ENCODE measurements around the gene ENOX1.

Gene ENOX1

DNA sequence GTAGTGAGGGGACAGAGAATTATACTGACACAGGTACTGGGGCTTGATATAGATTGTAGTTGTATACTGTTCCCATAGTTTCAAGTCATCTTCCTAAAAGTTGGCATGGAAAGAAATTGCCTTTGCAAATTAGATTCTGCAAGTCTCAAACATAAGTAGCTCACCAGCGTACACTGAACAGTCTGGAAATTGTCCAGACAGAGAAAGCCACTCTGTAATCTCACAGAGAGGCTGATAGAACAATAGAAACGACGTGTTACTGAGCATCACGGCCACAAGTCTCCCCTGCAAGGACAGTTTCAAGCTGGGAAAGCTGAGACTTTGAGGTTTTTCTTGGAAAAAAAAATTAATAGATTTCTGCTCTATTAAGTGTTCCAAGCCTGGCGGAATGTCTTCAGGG, 534.8 kb downstream of the ENOX1 start:
- DNase-seq (ENCODE audit: low read depth in 2 of 2) = no peak

DNA sequence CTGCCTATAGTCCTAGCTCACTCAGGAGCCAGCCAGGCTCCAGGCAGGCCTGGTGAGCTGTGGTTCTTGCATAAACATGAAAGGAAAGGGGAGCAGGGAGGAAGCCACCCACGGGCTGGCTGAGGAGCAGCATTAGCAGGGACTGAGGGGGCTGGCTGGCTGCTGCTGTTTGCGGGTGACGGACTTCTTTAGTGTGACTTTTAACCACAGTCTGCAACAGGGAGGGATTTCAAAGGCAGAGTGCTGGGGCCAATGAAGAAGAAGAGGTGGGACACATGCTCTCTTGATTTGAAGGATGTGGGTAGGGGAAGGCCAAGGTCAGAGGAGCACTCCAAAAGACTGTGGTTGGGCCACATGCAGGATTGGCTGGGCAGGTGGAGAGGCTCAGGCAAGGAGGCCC, 540.4 kb downstream of the ENOX1 start:
- no peak for DNase-seq (ENCODE audit: low read depth in 2 of 2)

DNA sequence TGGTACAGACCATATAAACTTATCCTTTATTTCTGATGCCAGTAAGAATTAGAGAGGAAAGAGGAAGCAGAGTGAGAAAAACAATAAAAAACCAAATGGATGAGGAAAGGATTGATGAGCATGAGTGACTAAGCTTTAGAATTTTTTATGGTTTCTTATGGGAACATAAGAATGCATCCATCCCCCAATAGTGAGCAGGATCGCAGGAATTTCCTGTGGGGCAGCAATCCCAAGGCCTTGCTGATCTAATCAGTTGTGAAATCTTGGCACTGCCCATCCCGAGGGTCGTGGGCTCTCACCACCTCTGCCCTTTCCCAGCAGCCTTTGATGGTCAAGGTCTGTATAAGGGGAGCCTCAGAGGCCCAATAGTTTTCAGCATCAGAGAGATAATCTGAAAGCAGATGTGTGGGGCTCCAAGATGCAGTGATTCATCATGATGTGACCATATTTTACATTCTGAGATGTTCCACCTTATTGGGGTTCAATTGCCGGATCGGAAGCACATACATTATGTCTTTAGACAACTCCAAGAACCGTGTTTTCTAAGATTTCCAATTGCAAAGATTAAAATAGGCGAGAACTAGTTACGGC, 541.3 kb downstream of the ENOX1 start:
- DNase-seq (ENCODE audit: low read depth in 2 of 2) = no peak

DNA sequence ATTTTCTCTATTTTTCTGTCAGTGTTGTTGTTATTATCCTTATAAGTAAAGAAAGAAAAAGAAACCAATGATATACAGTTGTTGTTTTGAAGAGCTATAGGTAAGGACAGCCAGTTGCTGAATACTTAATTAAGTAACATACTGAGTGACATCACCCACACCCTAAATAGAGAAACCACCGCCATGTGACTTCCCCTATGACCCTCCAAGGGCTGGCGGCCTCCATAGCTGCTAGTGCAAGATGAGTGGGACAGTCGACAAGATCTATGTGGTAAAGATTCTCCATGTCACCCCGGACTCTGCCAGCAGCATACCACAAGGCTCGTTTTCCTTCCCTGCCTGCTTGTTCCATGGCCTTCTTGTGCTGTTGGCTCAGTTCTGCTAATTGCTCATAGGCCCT, 542.3 kb downstream of the ENOX1 start:
- DNase-seq (ENCODE audit: low read depth in 2 of 2) = no peak

DNA sequence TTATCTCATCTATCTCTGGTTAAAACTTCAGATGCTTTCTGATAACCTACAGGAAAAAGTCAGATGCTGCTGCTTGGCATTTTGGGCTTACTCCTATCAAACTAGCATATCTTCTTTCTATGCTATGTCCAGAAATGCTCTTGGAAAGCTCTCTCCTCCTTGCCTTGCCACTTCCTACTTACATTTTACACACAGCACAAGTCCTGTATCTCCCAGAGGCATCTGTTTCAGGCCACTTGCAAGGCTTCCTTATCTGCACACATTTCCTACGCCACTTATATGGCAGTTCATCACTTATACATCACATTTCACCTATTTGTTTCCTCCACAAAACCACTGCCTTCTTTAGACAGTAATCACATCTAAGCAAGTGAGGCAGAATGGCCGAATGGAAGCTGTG, 543.1 kb downstream of the ENOX1 start:
- no peak for DNase-seq (ENCODE audit: low read depth in 2 of 2)

DNA sequence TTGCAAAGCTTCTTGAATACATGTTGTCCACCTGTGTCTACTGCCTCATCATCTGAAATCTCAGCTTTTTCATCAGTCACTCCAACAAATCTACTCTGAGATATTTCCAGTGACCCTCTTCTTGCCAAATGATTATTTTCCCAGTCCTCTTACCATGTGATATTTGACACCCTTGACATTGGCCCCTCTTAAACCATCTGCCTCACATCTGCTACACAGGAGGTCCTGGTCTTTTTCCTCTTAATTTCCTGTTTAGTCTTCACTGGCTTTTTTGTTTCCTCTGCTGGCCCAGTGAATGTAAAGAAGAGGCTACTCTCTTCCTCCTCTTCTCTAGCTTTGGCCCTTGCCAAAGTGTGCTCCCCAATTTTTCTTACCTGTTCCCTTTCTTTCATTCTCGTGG, 544.7 kb downstream of the ENOX1 start:
- no peak for DNase-seq (ENCODE audit: low read depth in 2 of 2)

DNA sequence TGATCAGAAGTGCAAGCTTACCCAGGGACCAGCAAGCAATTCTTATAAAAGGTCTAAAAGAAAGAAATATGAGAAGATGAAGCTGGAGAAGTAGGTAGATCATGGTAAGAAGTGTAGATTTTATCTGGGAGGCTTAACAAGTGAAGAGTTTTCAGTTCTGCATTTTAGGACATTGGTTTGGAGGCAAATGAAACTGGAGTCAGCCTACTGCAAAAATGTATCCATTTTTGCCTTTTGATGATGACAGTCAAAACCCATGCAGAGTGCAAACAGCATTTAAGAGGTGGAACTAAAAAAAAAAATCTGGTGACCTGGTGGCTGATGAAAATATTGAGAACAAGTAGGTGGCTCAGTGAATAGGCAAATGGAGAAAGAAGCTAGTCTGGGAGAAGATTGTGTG, 546.5 kb downstream of the ENOX1 start:
- DNase-seq (ENCODE audit: low read depth in 2 of 2) = no peak

DNA sequence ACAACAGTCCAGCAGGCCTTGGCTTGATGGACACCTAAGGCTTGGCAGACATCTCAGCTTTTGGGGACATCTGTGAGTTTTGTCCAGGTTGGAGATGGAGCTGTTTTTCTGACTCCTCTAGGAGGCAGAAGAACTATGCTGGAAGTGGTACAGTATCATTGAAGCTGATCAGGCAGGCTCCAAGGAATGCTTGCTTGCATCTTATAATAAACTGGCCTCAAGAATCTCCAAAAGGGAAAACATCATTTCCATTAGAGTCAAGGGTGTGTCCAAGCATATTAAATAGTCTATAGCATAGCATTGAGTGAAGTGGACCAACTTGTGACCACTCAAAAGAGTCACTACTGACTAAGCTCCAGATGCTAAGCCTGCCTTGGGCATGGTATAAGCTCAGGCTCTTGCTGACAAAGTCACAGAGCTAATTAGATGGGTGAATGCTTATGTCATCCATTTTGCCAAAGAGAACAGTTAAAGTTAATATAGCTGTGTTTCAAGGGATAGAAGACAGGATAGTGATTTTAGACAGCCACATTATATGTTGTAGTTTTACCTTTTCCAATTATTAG, 547.4 kb downstream of the ENOX1 start:
- DNase-seq (ENCODE audit: low read depth in 2 of 2) = no peak

DNA sequence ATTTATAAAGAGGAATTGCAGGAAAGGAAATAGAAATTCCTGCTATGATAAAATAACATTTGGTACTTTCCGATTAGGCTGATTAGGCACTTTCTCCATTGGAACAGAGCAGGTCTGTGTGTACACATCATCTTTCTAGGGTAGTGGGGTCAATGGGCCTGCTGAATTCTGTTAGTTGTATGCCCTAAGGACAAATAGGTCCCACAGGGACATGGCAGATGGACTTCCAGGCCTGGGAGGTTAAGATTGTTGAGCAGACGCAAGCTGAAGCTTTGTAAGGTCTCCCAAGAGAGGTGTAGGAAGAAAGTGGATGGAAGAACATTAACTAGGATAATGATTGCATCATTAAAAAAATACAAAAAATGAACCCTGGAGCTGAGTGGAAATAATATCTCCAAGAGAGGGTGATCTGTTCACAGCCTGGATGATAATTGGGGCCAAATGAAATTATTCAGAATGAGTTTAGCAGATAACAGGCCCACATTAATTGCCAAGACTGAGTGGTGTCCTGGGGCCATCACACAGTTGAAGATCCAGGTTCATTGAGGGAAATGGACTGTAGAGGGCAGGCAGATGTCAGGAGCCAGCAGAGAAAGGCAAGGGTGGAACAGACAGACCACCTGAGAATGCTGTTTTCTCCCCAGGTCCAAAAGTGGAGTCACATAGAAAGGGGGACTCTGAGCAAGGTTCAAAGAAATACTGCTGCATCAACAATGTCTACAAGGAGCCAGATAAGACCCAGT, 548.3 kb downstream of the ENOX1 start:
- DNase-seq (ENCODE audit: low read depth in 2 of 2) = no peak

DNA sequence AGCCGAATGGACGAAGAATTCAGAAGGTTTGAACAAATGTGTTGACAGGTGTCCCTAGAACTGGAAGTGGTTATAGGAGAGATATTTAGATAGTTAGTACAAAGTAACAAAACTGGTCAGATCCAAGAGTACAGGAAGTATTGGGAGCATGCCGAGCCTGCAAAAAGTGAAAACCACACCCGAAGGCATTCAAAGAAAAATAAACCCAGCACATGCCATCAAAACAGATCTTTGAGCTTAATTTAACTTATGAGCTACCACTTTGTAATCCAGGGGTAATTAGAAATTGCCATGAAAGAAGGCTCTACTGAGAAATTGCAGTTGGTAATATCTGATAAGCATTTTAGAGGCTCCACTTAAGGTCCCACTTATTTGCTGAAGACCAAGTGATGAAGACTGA, 549.2 kb downstream of the ENOX1 start:
- no peak for DNase-seq (ENCODE audit: low read depth in 2 of 2)

DNA sequence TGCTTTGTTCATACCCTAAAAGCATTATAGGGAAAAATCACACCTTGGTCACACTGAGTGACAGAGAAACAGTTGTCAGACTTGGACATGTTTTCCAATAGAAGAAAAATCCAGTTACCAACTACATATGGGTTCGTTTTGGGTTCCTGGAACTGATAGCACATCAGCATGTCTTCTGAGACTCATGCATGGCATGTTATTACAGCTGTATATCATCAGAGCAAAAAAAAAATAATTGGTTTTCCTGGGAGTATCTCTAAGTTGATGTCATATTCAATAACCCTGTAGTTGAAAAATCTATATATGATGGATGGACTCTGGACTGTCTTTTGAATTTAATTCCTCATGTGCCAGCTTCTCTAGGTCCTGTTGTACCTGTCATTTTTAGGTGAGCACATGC, 551.7 kb downstream of the ENOX1 start:
- DNase-seq (ENCODE audit: low read depth in 2 of 2) = no peak

DNA sequence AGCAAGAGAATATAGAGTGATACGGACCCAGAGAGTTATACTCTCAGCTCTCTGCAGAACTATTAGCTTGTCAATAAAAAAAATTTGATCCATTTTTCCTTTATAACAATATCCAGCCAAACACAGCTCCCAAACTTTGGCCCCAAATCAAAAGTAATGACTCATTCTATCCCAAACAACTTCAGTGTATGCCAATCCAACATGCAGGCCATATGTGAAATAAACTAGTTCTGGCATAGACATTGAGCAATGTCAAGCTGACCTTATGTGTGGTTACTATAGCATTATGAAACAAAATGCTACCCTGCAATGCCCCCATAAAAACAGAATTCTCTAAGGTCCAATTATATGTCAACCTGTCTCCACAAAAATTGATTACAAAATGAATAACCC, 553.9 kb downstream of the ENOX1 start:
- DNase-seq (ENCODE audit: low read depth in 2 of 2) = no peak

DNA sequence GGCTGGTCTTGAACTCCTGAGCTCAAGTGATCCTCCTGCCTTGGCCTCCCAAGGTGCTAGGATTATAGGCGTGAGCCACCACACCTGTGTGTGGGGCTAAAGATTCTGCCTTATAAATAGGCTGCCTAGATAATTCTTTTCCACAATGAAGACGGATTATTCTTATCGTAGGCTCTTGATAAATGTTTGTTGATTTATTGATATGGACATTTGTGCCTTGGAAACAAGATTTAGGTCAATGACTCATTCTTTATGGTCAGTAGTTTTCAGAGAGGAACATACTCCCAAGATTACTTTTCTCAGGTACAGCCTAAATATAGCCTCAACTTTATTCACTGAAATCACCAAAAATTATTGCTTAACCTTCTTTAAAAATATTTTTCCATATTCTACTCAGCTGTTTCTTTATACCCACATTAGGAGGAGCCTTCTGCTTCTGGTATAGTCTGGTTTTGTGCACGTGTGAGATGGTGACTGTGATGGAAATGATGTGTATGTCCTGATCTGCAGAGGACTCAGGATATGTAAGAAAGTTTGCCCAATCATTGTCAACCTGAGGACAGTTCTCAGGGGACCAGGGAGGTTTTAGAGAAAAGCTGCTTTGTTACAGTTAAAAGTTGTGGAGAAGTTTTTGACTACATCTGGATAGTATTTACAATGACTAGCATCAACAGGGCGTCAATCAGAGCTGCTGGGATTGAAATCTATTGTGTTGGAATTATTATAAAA, 554.5 kb downstream of the ENOX1 start:
- DNase-seq (ENCODE audit: low read depth in 2 of 2) = no peak

DNA sequence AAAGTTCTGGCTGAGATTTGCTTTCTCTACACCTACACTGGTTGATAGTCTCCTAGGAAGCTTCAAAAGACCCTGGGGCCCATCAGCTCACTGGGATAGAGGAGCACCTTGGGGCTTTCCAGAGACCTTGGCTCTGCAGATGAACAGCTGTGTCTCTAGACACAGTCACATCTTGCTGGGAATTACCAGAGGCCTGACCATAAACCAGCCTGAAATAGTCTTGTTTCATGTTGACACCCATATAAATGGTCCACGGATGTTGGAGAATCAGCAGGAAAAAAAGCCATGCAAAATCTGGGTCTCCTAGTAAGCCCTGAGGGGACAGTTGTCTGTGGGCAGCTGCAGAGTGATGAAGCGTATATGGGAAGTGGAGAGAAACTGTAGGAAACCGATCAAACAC, 555.8 kb downstream of the ENOX1 start:
- DNase-seq (ENCODE audit: low read depth in 2 of 2) = no peak

DNA sequence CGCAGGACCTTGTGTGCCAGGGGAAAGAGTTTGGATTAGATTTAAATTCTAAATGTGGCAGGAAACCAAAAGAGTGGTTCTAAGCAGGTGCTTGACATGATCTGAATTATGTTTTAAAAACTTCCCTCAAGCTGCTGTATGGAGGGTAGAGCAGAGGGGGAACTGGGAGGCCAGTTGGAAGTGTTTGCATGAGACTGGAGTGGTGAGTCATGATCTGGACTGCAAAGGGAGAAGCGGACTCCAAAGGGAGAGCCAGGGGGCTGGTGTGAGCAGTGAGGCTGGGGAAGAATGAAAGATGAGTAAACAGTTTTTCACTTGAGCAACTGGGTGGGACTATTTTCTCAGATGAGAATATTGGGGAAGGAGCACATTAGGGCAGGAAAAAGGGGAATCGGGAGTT, 557.3 kb downstream of the ENOX1 start:
- DNase-seq (ENCODE audit: low read depth in 2 of 2) = no peak

DNA sequence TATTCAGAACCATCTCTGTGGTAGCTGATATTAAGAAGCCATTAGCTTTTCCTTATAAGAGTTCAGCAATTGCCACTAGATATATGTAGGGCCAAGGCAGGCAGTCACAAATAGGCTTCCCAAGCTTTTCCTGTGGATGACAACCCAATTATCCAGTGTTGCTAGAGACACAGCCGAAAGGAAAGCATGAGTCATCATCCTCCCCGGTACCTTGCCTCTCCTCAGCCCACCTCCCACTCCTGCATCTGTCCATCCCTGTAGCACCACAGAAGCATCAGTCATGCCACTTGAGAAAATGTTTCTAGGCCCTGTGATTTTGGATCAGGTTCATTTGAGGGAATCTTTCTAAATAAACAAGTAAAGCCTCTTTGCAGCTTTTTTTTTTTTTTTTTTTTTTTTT, 559.1 kb downstream of the ENOX1 start:
- DNase-seq (ENCODE audit: low read depth in 2 of 2) = no peak

DNA sequence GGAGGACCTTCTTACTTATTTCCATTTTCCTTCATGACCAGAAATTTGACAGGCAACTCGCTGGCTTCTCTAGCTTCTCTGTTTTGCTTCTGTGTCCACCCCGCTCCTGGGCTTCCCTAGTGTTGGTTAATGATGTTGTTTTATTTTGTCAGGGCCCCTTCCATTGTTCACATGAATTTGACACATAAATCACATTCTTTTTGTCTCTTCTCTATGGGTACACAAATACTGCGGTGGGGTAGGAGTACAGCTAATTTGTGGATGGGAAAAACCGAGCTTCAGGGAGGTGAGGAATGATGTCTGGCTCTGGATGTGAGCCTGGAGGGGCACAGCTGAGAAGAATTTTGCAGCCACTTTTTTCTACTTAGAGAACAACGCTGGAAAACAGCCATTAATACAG, 563.6 kb downstream of the ENOX1 start:
- DNase-seq (ENCODE audit: low read depth in 2 of 2) = no peak

DNA sequence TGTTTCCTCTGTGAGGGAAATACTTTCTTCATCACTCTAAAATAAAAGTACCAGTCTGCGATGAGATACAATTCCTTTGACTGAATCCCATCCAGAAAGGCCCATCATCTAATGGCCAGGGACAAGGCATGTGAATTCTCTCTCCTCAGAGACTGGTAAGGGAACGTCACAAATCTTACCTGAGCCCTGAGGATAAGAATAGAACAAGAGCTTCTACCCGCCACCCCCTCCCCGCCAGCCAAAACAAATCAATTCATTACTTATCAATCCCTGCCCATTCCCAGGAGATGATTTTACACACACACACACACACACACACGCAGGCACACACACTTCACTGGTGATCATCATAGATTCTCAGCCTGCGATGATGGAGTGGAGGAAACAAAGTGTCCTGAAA, 564.7 kb downstream of the ENOX1 start:
- no peak for DNase-seq (ENCODE audit: low read depth in 2 of 2)

DNA sequence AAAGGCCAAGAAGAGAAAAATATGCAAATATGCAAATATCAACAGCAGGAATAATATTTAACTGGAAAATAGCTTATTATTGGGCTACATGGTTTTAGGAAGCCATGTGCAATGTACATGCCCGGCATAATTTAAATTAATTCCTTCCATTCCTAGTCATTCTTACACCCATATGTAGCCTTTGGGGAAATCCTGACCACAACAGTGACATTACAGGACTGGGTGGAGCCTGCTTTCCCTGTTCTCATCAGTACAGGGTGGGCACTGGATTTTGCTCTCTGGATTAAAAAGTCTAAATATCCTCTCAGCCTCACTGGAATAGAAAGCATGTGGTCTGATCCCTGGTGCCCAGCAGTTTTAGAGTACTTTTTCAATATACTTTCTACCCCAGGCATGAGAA, 565.2 kb downstream of the ENOX1 start:
- no peak for DNase-seq (ENCODE audit: low read depth in 2 of 2)

DNA sequence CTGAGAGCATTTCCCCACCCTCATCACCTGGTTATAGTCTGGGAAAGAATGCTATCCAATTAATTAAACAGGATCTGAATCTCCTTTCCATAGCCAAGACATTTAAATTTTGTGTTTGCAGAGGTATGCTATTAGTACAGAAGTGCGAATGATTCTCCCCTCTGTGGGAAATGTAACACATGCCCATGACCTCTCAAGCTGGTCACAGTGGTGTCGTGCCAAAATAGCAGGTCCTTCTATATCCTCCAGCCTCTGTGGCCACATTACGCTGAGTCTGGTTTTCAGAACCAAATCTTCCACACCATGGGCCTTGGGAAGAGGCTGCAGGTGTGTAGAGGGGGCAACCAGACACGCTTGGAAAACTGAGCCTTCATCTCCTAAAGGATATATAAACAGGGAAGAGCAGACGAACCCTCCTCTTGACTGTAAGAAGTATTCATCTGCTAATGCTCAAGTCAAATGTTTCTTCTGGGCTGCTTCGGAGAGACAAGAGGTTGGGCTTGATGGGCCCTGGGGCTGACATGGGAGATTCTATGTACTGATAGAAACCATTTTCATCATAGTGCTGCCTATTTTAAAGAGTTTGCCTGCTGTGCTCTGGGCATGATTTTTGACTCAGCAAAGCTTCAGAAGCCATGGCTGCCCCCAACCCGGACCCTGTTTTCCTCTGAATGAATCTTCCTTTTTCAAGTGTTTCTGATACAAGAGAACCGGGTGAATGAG, 565.7 kb downstream of the ENOX1 start:
- no peak for DNase-seq (ENCODE audit: low read depth in 2 of 2)

DNA sequence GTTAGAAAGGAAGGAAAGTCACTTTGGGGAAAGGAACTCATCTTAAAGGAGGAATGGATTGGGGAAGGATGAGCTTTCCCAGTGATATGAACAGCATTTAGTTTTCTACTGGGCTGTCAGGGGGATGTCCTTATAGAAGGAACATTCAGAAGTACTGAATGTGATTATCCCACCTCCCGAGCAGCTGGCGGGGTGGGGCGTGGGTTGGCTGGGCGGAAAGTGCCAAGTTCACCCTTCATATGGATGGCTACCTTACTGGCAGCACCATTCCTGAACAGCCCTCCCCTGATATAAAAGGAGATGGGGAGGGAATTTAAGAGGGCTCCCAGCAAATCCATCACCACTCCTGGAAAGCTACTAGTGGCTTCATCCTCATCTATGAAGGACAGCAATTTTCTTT, 572.6 kb downstream of the ENOX1 start:
- no peak for DNase-seq (ENCODE audit: low read depth in 2 of 2)

DNA sequence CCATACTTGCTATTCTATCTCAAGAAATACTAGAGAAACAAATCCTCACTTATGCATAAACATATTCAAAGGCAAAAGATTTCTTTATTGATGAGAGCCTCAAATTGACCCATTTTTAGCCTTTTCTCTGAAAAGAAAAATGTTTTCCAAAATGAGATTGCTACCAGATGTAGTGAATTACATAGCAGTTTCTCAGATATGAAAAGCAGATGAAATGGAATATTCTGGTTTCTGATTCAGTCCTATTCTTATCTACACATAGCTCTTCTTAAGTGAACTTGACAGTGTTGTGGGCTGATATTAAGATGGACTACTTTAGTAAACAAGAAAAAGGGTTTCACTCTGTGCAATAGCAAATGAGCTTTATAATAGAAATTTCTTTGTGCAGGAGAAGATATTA, 579.9 kb downstream of the ENOX1 start:
- DNase-seq (ENCODE audit: low read depth in 2 of 2) = no peak
